ENCODE data around the gene SLC43A3.
"Not testable (repeated sequence)": the region's sequence is repeated elsewhere in the genome, so short reads cannot be mapped to it uniquely, and the experiment has no call there.

SLC43A3 gene

DNA sequence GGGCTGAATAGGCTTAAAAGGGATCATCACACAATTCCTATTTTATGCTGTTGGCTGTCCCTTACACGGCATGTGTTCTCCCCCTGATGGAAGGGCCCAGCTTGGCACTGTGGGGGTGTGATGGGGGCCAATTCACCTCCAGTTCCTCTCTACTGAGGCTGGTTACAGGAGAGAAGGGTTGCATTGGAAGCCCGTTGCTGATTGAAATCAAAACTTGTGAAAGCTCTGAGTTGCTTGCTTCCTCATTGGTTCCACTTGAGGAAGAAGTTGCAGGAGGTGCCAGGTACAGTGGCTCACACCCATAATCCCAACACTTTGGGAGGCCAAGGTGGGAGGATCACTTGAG is 23.1 kb downstream of the SLC43A3 start:
- DNase-seq (ENCODE audit: low spot score), result no peak
- in situ Hi-C loops (cut with MboI; ENCODE audit: low pct_unique_long_range_greater_than_20kb, low sequenced_read_pairs, unreplicated experiment), result no loop called here

GRCh38 chr11:57403003-57403801 is 23.7 kb downstream of the SLC43A3 start:
- in situ Hi-C loops (cut with MboI; ENCODE audit: low pct_unique_long_range_greater_than_20kb, low sequenced_read_pairs, unreplicated experiment); DNase-seq (ENCODE audit: low spot score): not testable (repeated sequence)

More for the DNA sequence above, 23.1 kb downstream of the SLC43A3 start:
- TF ChIP-seq, protein P1, sequence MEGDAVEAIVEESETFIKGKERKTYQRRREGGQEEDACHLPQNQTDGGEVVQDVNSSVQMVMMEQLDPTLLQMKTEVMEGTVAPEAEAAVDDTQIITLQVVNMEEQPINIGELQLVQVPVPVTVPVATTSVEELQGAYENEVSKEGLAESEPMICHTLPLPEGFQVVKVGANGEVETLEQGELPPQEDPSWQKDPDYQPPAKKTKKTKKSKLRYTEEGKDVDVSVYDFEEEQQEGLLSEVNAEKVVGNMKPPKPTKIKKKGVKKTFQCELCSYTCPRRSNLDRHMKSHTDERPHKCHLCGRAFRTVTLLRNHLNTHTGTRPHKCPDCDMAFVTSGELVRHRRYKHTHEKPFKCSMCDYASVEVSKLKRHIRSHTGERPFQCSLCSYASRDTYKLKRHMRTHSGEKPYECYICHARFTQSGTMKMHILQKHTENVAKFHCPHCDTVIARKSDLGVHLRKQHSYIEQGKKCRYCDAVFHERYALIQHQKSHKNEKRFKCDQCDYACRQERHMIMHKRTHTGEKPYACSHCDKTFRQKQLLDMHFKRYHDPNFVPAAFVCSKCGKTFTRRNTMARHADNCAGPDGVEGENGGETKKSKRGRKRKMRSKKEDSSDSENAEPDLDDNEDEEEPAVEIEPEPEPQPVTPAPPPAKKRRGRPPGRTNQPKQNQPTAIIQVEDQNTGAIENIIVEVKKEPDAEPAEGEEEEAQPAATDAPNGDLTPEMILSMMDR (IDR thresholded peaks at IDR 0.05; ENCODE audit: extremely low read depth, insufficient read depth, missing control alignments), result no peak

DNA sequence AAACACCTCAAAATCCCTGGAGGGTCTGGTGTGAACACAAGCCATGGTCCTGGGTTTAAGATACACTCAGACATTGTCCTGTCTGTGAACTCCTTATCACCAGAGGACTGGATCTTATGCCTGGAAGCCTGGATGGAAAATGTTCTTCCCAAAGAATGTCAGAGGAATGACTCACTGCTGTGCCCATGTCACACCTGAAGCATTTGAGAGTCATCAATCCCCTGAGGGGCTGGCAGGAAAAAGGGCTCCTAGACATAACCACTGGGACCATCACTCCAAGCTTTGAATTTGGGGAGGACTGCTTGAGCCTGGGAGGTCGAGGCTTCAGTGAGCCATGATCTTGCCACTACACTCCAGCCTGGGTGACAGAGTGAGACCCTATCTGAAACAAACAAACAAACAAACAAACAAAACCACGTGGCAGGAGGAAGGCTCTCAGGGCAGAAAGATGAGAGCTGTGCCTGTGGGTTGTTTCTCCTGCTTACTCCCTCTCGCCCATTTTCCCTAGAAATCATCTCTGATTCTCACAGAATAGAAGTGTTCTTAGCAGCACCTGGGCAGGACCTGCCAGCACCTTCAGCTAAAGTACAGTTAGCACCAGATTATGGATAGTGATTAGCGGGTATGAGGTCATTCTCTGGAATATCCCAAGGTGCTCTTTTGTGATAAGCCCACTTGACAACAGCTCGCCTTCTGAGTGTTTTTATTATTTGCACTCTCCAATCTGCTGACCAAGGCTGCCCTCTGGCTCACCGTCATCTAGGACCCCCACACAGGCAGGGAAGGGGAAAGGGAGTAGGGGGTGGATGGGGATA is 24.5 kb downstream of the SLC43A3 start:
- DNase-seq (ENCODE audit: low spot score), result no peak
- in situ Hi-C loops (cut with MboI; ENCODE audit: low pct_unique_long_range_greater_than_20kb, low sequenced_read_pairs, unreplicated experiment), result no loop called here
- TF ChIP-seq, protein P1 (IDR thresholded peaks at IDR 0.05; ENCODE audit: extremely low read depth, insufficient read depth, missing control alignments), result no peak

DNA sequence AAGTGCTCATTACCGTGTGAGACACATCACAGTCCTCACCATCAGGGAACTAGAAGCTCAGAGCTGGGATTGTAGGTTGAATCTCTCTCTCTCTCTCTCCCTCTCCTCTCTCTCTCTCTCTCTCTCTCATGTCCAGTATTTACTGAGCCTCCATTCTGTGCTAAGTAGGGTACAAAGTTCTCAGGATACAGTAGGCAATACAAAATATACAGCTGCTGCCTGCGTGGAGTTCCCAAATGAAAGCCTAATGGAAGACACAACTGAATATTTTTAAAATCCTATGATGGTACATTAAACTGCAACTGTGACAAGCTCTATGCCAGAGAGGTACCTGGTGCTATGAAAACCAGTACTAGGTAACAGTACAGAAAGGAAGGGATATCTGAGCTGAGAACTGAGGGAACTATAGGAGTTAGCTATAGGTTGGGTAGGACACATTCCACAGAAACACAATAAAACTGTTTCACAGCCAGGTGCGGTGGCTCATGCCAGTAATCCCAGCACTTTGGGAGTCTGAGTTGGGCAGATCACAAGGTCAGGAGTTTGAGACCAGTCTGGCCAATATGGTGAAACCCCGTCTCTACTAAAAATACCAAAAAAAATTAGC is 26.8 kb downstream of the SLC43A3 start:
- no peak for DNase-seq (ENCODE audit: low spot score)
- TF ChIP-seq, protein P1 (IDR thresholded peaks at IDR 0.05; ENCODE audit: extremely low read depth, insufficient read depth, missing control alignments), result no peak
- in situ Hi-C loops (cut with MboI; ENCODE audit: low pct_unique_long_range_greater_than_20kb, low sequenced_read_pairs, unreplicated experiment), result no loop called here

GRCh38 chr11:57399221-57399620 is 27.7 kb downstream of the SLC43A3 start:
- in situ Hi-C loops (cut with MboI; ENCODE audit: low pct_unique_long_range_greater_than_20kb, low sequenced_read_pairs, unreplicated experiment), result no loop called here
- TF ChIP-seq, protein P1 (IDR thresholded peaks at IDR 0.05; ENCODE audit: extremely low read depth, insufficient read depth, missing control alignments), result no peak
- DNase-seq (ENCODE audit: low spot score), result no peak

DNA sequence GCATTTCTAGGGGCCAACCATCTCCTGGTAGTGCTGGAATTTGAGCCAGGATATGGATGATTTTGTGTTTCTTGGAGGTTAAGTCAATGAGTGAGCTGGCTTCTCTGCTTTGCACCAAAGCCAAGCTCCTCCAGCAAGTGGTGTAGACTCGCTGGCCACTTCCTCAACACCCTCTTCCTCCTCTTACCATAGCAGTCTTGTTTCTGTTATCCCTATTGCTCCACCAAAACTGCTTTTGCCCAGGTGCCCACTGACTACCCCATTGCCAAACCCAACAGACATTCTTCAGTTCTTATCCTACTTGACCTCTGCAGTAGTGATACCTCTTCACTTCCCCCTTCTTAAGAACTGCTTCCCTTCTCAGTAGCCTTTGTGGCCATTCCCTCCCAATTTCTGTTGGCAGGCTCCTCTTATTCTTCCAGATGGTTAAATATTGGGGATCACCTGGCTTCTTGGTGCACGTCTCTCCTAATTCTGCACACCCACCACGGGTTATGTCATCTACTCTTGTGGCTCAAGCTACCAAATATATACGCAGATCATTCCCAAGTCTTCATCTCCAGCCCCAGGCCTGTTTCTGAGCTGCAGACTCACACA is 29.4 kb downstream of the SLC43A3 start:
- TF ChIP-seq, protein P1 (IDR thresholded peaks at IDR 0.05; ENCODE audit: extremely low read depth, insufficient read depth, missing control alignments), result no peak
- in situ Hi-C loops (cut with MboI; ENCODE audit: low pct_unique_long_range_greater_than_20kb, low sequenced_read_pairs, unreplicated experiment), result no loop called here
- DNase-seq (ENCODE audit: low spot score), result no peak

Data from GM13977 (cell line).